NK-92 treated with Interleukin-12 subunit alpha and Interleukin-12 subunit beta, amount 100 ng/mL, for 24 hours (cell line): ENCODE measurements around the gene GATAD2B.

Experiments used
- DNase-seq: peaks from one replicate; lab custom pipeline; 2025; lab: John Stamatoyannopoulos, UW

Gene GATAD2B

DNA sequence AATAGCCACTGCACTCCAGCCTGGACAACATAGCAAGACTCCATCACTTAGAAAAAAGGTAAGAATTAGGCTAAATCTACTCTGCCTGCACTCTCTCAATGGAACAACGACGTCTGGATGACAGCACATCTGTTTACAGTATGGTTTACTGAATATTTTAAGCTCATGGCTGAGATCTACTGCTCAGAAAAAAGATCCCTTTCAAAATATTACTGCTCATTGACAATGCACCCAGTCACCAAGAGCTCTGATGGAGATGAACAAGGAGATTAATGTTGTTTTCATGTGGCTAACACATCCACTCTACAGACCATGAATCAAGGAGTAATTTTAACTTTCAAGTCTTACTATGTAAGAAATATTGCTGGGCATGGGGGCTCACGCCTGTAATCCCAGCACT lies 89.6 kb downstream of the GATAD2B start:
- DNase-seq: no peak

GRCh38 chr1:153832293-153832692 lies 90.5 kb downstream of the GATAD2B start:
- DNase-seq: no peak

DNA sequence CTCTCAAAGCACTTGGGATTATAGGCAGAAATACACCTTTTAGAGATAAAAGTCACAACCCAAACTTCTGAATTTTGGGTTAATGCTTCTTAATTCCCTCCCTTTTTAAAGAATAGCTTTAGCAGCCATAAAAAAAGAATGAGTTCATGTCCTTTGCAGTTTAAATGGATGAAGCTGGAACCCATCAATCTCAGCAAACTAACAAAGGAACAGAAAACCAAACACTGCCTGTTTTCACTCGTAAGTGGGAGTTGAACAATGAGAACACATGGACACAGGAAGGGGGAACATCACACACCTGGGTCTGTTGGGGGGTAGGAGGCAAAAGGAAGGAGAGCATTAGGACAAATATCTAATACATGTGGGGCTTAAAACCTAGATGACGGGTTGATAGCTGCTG lies 91.7 kb downstream of the GATAD2B start:
- no peak for DNase-seq

DNA sequence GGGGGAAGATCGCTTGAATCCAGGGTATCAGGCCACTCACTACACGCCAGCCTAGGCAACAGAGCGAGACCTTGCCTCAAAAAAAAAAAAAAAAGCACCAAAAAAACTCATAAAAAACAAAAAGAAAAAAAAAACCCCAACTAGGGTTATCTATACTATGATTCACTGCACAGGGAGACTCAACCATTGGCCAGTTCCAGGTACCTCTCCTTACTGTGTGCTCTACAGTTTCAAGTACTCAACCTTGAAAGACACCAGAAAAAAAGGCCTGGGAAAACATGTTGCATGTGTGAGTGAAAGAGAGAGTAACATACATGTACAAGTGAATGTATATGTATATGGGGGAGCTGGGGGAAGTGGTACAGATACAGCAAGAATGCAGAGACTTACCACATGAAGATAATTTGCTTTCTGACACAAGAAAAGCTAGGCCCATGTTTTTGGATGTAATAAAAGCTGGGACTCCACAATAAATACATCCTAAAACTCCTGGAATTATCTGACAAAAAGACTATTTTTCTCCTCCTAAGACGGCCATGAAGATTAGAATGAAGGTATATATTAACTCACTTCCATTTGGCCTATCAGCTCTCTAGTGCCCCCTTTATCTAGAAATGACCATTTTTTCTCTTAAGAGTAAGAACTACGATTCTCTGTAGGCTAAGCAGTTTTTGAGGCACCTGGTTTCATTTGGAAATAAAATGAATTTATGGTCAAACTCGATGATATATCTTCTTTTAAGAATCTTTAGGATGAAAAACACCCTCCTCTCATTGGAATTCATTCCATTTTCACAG lies 95.4 kb downstream of the GATAD2B start:
- no peak for DNase-seq

GRCh38 chr1:153818876-153819275 lies 103.9 kb downstream of the GATAD2B start:
- DNase-seq: no peak

GRCh38 chr1:153816283-153816889 lies 106.4 kb downstream of the GATAD2B start:
- DNase-seq: no peak

GRCh38 chr1:153805886-153806719 lies 116.7 kb downstream of the GATAD2B start:
- no peak for DNase-seq

DNA sequence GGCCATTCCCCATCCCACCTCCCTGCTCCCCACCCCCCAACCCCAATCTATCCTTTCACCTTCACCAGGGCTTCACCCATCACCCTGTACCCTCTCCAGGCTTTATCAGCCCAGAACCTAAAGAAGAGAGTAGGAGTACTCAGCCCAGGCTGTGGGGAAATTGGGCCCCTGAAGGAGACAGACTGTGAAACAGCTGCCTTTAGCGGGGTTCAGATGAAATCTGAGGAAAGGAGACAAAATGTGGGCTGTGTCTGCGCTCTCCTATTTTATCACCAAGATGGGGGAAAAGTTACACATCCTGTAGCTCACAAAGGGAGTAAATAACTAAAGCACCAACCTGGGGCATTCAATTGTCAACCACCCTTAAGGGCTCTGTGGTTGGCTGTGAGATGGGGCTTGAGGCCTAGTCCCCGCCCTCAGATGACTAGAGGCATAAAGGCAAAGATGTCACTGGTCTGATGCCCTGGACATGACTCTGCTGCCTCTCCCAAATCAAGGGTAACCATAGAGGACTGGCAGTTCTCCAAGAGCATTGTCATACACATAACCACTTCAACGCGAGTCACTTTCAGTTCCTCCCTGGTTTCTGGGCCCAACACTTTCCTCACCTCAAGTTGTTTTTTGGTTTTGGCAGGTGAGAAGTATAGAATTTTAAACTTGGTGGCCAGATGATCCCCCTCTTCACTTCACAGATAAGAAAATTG lies 117.6 kb downstream of the GATAD2B start:
- DNase-seq: no peak

DNA sequence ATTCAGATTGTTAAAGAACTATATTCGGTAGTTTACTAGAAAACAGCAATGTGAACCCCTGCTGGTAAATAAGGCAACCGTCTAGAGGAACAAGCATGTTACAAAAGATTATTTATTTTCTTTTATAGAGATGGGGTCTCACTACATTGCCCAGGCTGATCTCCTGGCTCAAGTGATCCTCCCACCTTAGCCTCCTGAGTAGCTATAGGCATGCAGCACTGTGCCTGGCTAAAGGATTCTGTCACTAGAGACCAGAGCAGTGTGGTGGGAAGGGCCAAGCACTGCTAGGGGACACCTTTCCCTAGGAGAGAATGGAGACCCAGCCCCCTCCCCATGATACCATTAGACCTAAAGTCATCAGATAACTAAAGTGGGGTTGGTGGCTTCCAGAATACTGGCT lies 118.7 kb downstream of the GATAD2B start:
- no peak for DNase-seq

GRCh38 chr1:153803470-153804056 lies 119.2 kb downstream of the GATAD2B start:
- no peak for DNase-seq

DNA sequence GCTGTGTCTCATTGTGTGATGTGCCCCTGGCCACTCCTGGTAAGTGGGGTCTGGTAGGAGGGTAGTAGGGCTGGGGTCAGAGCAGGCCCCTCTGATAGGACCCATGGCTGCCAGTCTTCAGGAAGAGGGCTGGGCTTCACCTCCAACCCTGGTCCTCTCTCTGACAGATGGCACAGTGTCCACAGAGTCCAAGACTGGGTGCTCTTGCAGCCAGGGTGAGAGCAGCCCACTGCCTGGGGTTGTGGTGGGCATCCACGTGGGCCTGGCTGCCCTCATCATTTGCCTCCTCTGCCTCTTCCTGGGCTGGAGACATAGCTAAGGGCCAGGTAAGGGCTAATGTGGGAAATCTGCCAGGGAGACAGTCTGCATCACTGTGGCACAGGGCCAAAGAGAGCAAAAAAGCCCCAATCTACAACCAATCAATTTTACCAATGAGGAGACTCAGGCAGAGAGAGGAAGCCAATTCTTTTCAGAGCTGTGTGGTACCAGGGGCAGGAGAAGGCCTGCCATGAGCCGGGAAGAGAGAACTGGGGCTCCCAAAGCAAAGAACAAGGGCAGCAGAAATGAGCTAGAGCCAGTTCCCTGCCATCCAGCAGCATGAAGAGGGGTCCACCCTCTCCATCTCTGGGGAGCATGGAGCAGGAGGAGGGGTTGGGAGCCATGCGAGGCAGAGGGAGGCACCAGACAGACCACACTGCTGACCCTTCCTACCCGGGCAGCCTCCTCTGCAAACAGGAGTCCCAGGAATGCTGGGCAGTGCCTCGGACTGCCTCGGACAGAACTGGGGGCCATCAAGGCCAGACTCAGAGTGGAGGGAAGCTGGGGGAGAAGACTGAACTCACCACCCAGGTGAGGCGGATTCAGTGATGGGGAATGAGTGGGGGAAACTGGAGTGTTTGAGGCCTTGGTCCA lies 120.7 kb downstream of the GATAD2B start:
- no peak for DNase-seq

- DNase-seq: no peak
Observed at GRCh38 chr1:153801028-153801625, 121.6 kb downstream of the GATAD2B start.

DNA sequence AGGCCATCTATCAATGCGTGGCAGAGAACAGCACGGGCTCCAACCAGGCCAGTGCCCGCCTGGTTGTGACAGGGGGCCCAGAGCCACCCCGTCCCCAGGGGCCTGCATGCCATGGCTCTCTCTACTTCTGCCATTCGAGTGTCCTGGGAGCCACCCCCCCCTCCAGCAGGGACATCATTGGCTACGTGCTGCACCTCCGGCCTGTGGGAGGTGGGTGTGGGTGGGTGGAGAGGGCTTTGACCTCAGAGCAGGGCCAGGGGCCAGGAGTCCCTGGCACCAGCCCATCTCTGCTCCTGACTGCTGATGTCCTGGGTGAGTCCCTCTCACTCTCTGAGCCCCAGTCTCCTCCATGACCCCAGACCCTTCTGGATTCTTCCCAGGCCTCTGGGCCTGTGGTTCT lies 122.3 kb downstream of the GATAD2B start:
- no peak for DNase-seq

DNA sequence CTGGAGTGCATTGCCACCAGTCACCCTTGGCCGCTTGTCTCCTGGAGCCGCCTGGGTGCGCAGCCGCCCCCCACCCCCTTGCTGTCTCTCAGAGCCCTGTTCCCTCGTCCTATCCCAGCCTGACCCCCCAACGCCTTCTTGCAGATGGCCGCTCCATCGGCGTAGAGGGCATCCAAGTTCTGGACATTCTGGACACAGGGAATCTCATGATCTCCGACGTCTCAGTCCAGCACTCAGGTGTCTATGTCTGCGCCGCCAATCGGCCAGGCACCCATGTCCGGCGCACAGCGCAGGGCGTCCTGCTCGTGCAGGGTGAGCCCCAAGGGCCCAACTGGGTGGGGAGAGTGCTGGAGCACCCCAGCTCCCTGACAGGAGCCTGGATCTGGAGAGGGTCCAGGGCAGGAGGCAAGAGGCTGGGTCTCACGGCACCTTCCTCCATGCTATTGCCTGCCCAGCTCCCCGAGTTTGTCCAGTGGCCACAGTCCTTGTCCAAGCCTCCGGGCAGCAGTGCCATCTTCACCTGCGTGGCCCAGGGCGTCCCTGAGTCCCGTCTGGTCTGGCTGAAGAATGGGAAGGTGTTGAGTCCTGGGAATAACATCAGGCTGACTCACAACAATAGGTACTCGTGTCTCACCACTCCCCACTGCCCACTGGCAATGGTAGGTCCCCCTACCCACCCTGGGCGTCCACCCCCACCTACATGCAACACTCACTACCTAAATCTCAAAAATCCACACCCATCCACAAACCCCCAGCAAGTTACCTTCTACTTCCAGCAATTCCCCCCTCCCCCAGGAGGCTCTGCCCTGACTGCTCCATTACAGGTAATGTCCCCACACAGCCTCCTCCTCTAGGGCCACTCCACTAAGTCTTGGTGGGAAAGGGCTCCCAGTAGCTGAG lies 123.0 kb downstream of the GATAD2B start:
- DNase-seq: no peak

DNA sequence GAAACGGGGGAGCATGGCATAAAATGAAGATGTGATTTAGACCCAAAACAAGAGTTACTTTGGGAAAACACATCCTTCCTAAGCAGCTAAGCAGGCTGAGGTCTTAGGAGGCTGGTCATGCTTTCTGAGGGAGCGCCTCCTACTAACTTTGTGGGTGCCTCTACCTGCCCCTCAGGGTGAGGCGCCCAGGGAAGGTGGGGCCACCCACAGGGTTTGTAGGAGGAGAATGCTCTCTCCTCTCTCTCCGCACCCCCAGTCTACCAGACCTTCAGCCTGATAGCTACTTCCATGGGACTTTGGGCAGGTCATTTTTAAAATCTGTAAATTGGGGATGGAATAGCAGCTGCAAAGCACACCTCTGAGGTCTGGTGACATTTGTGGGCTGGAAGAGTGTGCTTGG lies 123.8 kb downstream of the GATAD2B start:
- no peak for DNase-seq

- DNase-seq: no peak
Observed at GRCh38 chr1:153798468-153798780, 124.3 kb downstream of the GATAD2B start.

- peak; percentile 65 for DNase-seq
Observed at GRCh38 chr1:153796786-153797659, 125.7 kb downstream of the GATAD2B start.
